GM18909 (cell line): Measurements from ENCODE around the gene NT5DC1.

Source experiments
- ATAC-seq: cut with Tn5 transposase; IDR thresholded peaks from one replicate; pipeline ENCODE4 v1.9.1; 2021; ENCODE audit warnings: mild to moderate bottlenecking; ENCODE audit not compliant: unreplicated experiment, poor library complexity

The NT5DC1 gene

GRCh38 chr6:116175344-116175743 lies 74.7 kb downstream of the NT5DC1 start:
- no peak for ATAC-seq

DNA sequence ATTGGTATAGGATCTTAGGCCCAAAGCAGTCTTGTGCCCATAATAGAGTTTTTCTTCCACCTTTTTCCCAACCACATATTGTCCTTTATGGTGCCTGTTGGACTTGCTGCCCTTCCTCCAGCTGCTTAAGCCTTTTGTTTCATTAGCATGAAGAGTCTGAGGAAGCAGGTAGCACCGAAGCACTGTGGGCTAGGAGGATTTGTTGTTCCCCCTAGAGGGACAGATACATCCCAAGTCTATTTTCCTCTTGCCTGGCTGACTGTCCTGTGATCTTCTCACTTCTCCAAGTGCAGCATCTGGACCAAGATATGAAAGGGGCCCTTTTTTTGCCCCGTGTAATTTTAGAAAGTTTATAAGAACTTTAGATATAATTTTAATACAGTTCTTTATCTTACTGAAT lies 75.9 kb downstream of the NT5DC1 start:
- no peak for ATAC-seq

GRCh38 chr6:116180375-116180774 lies 79.7 kb downstream of the NT5DC1 start:
- ATAC-seq = no peak

DNA sequence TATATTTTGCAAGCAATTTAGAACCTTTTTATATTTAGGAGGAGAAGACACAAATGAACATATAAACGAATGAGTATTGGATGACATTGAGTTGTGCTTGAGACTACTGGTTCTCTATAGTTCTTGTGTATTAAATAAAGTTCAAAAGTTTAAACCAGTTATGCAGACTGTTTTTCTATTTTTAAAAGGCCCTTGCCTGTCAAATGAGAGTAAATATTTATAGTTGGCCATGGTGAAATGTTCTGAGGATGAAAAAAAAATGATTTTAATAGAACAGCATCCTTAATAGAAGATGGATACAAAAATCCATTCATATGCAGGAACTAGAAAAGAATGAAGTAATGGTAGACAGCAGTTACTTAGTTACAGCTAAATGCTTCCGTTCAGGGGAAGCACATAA lies 88.8 kb downstream of the NT5DC1 start:
- no peak for ATAC-seq

- ATAC-seq = no peak
Observed at GRCh38 chr6:116190550-116190949, 89.9 kb downstream of the NT5DC1 start.

DNA sequence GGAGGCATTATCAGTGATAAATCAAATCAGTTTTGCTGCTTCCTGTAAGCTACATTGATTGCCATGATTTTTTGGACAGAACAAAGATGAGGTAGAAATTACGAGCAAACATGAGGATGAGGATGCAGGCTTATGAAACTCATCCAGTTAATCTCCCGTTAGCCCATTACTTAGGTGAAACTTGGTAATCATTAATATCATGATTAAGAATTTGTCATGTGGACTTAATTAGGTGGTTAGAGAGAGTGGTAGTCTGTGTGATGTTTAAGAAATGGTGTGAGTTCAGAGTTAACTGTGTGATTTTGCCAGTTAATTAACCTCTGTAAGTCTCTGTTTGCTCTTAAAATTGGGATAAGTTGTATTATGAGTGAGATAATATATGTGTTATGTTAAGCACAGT lies 91.2 kb downstream of the NT5DC1 start:
- ATAC-seq = no peak

- no peak for ATAC-seq
Observed at GRCh38 chr6:116192786-116193185, 92.1 kb downstream of the NT5DC1 start.

- no peak for ATAC-seq
Observed at GRCh38 chr6:116196841-116197240, 96.2 kb downstream of the NT5DC1 start.

DNA sequence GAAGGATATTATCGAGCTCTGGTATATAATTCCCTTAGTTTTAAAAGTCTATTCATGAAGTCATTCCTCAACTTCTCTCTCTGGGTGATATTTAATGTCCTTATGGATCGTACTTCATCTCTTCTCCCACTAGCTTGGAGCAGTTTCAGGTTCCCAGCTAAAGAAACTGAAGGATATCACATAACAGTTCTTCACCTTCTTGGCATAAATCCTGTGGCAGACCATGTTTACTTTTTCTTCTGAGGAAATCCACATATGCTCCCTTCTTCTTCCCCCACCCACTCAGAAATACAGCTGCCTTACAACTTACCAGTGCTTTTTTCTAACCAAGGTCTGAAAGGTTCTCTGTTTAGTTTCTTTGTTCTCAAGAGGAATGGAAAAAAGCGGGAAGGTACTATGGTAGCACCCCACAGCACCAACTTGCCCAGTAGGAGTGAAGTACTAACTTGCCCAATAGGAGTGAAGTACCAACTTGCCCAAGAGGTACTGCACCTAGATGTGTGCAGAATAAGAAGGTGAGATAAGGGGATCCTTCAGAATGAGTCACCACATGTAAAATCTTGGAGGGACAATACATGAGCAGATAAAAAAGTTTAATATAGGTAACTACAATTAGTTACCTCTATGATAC lies 100.1 kb downstream of the NT5DC1 start:
- no peak for ATAC-seq

GRCh38 chr6:116201538-116201937 lies 100.9 kb downstream of the NT5DC1 start:
- ATAC-seq = no peak

DNA sequence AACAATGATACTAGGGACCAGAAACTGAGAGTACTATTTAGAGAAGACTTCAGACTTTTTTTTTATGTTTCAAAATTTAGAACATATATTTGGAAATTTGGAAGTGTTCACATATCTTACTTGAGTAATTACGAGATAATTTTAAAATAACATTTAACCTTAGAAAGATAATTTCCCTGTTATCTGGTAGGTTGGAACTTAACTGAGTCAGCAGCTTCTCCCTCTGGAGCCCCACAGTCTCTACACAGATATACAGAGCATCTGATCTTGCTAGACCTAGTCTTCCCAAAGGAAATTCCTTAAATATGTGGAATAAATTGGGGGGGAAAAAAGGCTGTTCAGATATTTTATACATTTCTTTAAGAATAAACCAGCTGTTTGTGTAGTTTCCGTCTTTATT lies 104.6 kb downstream of the NT5DC1 start:
- no peak for ATAC-seq

- no peak for ATAC-seq
Observed at GRCh38 chr6:116206231-116206903, 105.7 kb downstream of the NT5DC1 start.

GRCh38 chr6:116208056-116208785 lies 107.6 kb downstream of the NT5DC1 start:
- no peak for ATAC-seq

GRCh38 chr6:116210316-116210715 lies 109.7 kb downstream of the NT5DC1 start:
- ATAC-seq = no peak

DNA sequence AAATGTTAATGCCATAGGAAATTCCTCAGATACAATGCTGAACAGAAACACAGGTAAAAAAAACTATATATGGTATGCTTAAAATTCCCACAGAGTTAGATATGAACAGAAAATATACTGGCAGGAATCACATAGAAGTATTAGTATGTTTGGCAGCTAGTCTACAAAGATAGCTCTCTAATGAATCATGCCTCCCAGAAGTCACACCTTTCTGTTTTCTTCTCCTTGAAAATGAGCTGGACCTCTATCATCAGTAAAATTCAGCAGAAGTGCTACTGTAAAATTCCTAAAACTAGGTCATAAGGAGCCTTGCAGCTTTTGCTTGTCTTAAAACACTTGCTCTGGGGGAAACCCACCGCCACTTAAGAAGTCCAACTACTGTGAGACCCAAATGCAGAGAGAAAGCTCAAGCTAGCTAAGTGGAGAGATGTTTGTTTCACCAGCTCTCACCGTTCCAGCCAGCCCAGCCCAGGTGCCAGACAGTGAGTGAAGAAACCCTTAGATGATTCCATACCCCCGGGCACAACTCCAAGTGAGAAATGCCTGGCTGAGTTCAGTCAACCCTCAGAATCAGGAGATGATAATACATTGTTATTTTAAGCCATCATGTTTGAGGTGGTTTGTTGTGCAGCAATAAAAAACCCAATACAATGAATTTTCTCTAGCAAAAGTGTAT lies 110.2 kb downstream of the NT5DC1 start:
- no peak for ATAC-seq

DNA sequence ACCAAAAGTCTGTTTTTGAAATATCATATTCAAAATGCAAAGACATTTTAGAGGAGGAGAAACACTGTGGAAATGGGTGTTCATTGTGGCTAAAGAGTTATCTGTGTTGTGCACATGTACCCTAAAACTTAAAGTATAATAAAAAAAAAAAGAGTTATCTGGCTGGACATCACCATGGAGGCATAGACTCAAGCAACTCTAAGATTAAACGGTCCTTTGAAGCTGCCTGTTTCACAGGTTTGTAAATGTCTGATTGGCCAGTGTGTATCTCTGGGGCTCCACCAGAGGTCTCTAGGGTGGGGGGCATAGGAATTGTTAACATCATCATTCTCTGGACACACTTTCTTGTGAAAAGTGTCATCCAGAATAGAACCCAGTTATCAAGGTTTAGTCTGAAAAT lies 114.0 kb downstream of the NT5DC1 start:
- ATAC-seq = no peak

GRCh38 chr6:116215414-116215813 lies 114.8 kb downstream of the NT5DC1 start:
- no peak for ATAC-seq

DNA sequence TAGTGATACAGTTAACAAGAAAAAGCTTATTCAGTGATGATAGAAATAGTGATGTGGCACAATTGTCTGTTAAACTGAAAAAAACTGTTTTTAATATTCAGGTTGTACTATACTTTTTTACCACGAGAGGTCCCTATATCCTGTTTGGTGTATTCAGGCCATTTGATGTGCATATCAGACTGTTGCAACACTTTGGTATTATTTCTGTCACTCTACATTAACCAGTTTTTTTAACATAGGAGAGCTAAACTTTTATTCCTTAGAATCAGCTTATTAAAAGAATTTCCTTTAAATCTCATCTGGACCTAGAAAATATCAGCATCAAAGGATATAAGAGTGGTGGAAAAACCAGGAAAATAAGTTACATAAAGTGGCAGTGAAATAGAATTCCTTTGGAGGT lies 116.4 kb downstream of the NT5DC1 start:
- ATAC-seq = peak; percentile 56

DNA sequence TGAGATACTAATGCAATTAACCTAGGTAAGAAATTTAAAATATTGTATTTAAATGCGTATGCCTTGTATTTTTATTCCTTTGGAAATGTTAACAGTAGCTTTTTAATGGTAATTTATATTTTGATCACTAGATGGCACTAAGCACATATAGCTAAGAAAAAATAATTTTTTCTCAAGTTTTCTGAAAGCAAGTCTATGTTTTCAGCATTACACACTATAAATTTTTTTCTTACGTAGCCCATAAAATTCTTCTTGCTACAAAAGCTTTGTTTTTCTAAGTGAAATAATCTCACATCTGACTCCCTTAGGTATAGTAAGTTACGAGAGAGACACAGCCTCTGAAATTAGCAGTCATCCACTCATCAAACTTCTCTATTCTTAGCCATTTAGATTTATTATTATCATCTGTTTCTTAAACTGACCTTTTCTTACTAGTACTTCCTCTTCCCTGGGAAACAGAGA lies 117.5 kb downstream of the NT5DC1 start:
- ATAC-seq = no peak

GRCh38 chr6:116218866-116219265 lies 118.2 kb downstream of the NT5DC1 start:
- ATAC-seq = no peak

GRCh38 chr6:116221067-116221466 lies 120.4 kb downstream of the NT5DC1 start:
- no peak for ATAC-seq
